GM18511 (cell line): Measurements from ENCODE around the gene CHMP3.
"Not testable (repeated sequence)": the region's sequence is repeated elsewhere in the genome, so short reads cannot be mapped to it uniquely, and the experiment has no call there.

Experiments used
- ATAC-seq: cut with Tn5 transposase; IDR thresholded peaks from one replicate; pipeline ENCODE4 v1.9.1; 2021; ENCODE audit warnings: mild to moderate bottlenecking, moderate library complexity; ENCODE audit not compliant: unreplicated experiment

The CHMP3 gene

DNA sequence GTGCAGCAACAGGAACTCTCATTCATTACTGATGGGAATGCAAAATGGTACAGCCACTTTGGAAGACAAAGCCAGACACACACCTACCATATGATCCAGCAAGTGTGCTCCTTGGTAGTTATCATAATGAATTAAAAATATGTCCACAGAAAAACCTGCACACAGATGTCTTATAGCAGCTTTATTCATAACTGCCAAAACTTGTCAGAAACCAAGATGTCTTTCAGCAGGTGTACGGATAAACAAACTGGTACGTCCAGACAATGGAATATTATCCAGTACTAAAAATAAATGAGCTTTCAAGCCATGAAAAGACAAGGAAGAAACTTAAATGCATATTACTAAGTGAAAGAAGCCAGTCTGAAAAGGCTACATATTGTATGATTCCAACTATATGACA is 50.4 kb downstream of the CHMP3 start:
- no peak for ATAC-seq

DNA sequence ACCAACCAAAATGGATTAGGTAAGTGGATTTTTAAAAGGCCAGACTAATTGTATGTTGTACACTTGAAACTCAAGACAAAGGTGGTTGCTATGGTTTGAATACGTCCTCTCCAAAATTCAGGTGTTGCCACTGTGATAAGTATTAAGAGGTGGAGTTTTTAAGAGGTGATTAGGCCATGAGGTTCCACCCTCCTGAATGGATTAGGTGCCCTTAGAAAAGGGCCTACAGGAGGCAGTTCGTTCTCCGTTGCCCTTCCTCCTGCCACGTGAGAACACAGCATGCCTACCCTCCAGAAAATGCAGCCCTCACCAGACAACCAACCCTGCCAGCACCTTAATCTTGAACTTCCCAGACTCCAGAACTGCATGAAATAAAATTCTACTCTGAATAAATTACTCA is 51.2 kb downstream of the CHMP3 start:
- ATAC-seq = no peak

DNA sequence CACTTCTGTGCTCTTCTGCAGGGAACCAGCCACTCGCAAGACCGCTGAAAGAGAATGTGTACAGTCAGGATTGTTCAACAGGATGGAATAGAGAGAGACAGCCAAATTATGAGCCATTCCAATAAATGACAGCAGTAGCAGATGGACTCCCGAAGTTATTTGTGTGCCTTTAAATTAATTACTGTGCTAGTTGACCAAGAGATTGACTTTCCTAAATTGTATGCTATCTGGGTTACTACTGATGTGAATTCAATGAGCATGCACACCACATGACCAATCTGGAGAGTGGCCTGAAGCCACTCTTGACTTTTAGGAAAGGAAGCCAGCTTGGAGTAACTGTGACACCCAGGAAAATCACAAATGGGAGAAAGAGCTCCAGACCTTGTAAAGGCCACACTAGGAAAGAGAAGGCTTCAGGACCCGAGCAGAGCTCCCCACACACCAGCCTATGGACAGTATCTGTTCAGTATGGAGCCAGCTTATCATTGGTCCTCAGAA is 52.8 kb downstream of the CHMP3 start:
- ATAC-seq = no peak

DNA sequence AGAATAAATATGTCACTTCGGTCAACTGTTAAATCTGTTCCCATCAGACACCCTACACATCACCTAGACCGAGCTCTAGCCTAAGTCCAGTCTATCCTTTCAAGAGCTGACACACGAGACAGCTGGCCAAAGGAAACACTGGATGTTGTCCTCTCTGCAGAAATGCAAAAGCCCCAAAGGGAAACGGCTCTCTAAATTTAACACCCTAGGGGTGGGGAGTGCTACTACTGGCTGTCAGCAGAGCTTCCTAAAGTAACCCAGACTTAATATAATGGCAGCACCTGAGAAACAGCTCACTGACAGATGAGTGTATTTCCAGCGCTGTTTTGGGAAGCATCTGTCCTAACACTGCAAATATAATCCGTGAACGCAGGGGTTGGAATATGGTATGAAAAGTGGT is 55.6 kb downstream of the CHMP3 start:
- no peak for ATAC-seq

DNA sequence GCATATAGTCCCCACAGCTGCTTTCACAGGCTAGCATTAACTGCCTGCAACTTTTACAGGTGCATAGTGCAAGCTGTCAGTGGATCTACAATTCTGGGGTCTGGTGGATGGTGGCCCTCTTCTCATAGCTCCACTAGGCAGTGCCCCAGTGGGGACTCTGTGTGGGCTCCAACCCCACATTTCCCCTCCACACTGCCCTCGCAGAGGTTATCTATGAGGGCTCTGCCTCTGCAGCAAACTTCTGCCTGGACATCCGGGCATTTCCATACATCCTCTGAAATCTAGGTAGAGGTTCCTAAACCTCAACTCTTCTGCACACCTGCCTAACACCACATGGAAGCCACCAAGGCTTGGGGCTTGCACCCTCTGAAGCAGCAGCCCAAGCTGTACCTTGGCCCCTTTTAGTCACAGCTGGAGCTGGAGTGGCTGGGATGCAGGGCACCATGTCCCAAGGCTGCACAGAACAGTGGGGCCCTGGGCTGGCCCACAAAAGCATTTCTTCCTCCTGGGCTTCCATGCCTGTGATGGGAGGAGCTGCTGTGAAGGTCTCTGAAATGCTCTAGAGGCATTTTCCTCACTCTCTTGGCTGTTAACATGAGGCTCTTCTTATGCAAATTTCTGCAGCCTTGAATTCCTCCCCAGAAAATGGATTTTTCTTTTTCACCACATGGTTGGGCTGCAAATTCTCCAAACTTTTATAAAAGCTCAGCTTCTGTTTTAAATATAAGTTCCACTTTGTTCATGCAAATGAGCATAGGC is 62.7 kb downstream of the CHMP3 start:
- ATAC-seq = no peak

DNA sequence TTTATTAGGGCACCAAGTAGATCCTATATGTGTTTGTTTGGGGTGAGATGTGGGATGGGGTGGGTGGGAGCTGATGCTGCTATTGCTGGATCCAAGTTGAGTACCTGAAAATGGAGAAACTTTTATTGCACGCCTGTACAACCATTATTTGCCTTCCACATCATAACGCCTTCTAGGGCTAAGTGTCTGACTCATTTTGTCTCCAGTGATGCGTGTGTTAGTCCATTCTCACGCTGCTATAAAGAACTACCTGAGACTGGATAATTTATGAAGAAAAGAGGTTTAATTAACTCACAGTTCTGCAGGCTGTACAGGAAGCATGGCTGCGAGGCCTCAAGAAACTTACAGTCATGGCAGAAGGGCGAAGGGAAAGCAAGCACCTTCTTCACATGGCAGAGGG is 63.9 kb downstream of the CHMP3 start:
- no peak for ATAC-seq

DNA sequence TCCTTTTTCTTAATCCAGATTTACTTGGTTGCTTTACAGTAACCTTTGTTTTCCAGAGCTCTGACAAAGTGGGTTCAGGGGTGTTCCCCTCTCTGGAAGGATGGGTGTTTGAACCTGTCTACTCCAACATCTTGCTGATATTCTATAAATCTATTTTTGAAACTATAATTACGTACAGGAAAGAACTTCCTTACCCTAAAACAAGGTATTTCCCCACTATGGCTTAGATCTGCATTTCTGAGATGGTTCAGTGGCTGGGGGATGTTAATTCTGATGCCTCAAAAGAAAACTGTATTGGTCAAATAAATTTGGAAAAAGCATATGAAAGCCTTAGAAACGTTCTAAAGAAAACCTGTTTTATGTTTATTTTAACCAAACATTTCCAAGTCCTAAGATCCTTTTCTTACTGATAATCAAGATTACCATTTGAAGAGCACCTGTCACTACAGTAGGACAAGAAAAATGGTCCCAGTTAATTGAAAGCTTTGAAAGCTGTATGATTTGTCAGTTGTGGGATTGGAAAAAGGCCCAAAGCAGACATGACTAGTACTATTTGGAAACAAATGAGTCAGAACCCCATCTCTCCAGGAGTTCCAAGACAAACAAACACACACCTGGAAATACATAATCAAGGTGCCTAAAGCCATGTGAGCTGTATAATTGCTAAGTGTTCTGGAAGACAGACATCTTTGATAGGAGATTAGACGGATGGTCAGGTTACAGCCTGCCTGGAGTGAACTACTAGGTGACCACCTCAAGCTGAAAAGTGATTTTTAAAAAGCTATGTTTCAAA is 64.6 kb downstream of the CHMP3 start:
- ATAC-seq = no peak

DNA sequence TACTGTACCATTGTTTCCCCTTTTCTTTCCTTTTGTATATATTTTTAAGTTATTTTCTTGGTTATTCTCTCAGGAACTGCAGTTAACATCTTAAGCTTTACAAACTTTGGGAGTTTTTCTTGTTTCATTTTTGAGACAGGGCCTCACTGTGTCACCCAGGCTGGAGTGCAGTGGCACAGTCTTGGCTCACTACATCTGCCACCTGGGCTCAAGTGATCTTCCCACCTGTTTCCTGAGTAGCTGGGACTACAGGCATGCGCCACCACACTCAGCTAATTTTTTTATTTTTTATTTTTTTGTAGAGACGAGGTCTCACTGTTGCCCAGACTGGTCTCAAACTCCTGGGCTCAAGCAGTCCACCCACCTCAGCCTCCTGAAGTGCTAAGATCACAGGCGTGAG is 66.9 kb downstream of the CHMP3 start:
- not testable (repeated sequence) for ATAC-seq

DNA sequence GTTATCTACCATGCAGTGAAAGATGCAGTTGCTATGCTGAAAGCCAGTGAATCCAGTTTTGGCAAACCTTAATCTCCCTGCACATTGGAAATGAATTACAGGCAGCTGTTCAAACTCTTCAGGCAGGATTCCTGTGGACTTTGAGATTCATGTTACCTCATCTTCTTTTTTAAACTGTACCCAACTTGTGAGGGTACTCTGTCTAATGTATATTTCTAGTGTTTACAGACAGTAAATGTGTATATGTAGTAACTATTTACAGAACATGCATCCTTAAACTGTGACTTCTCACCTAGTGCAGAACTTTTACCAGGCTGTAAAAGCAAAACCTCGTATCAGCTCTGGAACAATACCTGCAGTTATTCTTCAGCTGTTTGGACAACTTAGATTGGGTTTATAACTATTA is 71.2 kb downstream of the CHMP3 start:
- no peak for ATAC-seq

DNA sequence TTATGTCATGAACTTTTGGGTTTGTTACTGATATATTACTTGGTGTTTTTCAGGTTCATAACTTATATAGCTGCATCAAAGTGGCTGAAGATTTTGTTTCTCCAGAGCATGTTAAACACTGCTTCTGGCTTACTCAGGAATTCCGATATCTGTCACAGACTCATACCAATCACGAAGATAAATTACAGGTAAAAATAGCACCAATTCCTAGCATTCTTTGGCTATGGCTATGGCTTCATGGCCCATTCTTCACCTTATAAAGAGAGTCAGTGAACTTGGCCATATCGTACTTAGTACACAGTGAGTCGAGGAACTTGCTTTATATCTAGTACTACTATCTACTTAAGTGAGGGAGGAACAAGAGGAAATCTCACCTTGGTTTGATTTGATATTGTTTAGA is 72.2 kb downstream of the CHMP3 start:
- no peak for ATAC-seq

DNA sequence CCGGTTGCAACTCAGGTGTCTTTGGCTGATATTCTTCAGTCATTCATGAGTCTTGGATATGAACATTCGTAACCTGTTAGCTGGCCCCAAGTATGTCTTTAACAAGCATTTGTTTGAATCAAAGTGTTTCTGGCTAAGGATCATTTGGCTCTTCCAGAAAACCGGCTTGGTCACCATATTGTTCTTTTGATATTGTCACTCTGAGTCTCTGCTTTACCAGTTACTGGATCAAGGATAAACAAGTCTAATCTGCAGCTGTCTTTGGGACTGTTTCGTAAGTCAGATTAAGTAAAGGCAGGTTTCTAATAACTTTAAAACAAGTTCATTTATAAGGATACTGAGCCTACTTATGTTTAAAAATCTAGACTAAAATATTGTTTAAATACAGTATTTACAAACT is 73.0 kb downstream of the CHMP3 start:
- no peak for ATAC-seq

DNA sequence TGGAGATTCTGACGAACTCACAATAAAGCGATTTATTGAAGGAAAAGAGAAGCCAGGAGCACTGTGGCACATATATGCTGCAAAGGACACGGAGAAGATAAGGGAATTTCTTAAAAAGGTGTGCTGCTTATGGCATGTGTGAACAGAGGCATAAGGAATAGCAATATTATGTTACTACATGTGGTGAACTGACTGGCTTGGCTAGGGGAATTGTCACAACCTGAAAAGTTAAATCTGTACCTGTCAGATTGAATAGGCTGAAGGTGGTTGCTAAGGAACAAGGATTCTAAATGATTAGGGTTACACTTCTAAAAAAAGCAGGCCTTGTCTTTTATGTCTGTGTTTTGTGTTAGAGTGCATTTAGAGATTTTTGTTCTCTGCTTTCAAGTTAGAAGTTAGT is 73.7 kb downstream of the CHMP3 start:
- ATAC-seq = no peak

DNA sequence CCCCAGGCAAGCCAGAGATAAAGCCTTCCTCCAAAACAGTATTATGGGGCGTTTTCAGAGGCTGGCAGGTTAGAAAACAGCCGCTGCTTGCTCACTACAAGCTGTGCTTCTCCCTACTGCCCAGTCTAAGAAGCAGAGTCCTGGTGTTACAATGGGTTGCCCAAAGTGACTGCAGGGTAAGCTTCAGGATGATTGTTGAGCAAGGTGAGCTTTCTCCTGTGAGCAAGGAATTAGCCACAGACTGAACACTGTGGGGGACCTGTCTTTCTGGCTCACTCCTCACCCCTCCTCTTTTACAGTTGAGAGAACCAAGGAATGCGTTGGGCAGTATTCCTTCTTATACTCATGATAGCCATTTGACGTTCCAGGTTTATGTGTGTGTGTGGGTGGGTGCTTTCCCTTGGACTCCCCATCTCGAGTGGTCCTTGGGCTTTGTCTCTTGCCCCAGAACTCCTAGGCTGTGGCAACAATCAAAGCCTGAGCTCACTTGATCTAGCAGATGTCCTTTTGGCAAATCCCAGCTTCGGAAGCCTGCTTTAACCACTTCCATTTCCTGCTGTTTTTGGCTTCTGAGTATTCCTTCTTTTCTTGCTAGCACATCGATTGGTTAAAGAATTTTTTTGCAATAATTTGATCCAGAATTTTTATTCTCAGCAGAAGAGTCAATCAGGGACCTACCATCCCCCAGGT is 74.5 kb downstream of the CHMP3 start:
- ATAC-seq = no peak

DNA sequence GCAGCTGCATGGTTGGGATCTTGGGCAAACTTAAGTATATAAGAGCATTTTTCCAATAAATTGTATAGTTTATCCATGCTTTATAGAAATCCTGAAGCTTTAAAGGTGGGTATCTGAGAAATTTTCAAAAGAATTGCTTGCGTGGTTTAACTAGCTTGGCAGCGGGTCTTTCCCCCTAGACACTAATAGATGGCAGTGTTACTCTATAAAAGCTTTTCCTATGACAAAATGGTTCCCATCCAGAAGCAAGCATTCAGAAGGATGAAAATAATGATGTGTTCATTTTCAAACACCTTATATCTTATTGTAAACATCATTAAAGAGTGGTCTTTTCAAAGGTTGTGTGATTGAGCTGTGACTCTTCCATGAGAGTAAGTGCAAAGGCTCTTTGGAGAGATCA is 76.2 kb downstream of the CHMP3 start:
- no peak for ATAC-seq

DNA sequence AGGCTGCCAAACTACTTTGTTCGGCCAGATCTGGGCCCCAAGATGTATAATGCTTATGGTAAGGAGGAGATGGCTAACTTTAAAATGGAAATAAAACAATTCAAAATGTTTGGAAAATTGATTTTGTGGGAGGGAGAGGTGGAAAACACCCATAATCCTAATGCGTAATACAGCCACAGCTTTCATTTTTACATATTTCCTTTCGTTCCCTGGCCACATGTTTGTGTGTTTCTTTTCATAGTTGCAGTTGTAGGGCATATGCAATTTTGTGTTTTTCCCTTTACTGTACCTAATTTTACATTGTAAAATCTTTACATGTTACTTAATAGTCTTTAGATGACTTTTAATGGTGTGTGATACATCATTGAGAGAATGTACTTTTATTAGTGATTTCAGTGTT is 77.4 kb downstream of the CHMP3 start:
- ATAC-seq = no peak

DNA sequence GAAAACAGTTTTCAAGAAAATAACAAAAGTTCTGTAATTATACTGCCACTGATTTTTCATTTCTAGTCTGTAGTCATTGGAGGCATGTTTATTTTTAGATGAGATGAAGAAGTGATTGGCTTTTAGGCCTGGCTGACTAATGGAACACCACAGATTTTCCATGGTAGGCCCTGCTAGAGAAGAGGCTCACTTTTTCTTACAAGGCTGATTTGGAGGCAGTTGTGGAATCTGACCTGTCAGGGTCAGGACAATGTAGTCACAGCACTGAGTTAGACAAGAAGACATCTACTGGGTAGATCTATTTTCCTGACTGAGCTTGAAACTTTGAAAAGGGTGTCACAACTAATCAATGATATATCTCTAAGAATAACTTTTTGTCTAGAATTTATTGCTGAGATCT is 78.1 kb downstream of the CHMP3 start:
- no peak for ATAC-seq

DNA sequence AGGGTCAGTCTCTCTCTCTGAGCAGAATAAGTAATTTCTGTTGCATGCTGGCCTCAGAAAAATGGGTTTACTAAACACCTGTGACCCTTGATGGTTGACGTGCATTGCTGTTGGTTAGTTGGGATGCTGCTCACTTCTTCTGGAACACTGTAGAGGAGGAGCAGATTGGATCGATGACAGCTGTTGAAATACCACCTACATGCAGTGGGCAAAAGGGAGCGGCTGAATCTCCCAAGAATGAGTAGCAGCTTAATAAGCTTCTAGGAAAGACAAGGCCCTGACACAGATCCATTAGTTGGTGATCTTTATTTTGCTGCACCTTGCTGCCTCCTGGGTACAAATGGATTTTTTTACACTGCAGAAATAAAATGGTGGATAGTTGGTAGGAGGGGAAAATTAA is 78.9 kb downstream of the CHMP3 start:
- no peak for ATAC-seq

DNA sequence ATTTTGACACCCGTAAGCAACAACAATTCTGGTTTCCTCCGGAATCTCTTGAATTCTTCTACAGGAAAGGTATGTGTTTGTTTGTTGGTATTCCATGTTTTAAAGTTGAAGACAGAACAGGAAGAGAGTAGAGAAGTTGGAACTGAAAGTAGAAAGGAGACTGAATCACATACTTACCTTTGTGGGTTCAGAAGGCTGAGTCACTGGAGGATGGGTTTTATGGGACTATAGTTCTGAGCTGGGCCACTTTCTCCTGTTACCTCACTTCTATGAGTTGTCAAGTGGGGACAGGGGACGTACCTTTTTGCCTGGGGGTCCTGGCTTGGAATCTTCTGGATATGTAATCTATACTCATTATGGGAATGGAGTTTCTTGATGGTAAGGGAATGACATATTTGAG is 81.2 kb downstream of the CHMP3 start:
- ATAC-seq = no peak

DNA sequence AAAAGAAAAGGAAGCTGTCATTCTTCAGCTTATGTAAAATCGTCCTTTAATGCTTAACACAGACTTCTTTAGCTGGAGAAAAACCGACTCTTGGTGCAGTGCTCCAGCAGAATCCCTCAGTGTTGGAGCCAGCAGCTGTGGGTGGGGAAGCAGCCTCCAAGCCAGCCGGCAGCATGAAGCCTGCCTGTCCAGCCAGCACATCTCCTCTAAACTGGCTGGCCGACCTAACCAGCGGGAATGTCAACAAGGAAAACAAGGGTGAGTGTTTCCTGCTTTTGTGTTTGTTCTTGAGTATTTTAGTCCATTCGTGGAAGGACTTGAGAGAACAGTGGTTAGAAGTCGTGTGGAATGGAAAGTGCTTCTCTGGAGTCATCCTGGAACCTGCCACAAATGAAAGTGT is 83.1 kb downstream of the CHMP3 start:
- ATAC-seq = no peak

DNA sequence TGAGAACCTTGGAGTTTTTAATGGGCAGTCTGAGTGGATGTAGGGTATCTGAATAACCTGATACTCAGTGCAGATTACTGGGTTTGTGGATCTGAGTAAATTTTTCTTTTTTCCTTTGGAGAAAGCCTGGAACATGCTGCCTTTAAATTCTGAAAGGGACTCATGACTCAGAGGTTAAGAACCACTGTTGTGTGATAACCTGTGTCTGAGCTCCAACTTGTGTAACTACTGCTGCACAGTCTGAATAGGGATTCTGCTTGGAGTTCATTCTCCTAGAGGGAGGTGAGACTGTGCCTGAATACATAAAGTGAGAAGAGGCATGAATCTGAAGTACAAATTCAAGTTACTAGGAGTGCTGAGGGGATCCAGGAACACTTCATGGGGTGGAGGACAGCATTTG is 85.9 kb downstream of the CHMP3 start:
- no peak for ATAC-seq

DNA sequence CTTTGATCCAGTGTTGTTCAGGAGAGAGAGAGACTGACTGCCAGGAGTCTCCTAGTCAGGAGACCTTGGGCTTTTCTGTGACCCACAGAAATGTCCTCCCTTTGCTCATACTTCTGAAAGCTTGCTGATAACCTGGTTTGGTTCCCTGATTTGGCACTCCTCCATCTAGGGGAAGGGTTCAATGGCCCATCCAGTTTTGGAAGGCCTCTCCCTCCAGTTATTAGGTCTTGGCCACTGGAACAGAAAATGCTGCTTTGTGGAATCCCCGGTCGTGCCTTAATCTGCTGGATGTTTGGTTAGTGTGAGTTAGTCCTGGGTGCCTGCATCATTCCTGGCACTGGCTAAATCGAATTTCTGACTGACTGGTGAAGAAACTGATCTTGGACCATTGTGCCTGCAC is 86.3 kb downstream of the CHMP3 start:
- no peak for ATAC-seq

DNA sequence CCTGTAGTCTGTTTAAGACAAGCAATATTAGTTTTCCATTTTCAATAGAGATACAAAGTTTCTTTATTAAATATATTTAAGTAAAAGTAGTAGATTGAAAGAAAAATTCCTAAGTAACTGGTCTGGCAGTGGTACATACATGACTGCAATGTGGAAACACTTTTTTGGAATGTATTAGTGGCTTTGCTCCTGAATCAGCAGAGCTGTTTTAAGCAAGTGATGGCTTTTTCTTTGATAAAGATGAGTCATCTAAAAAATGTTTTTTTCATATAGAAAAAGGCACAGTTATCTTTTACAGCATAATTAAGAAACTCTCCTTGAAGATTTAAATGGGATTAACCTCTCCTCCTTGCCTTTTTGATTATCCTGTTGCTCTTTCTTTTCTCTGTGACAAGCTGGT is 87.2 kb downstream of the CHMP3 start:
- ATAC-seq = no peak
